Chondrocyte (in vitro differentiated cells): ENCODE data around the gene FYN. TPM values are rescaled to one million over a fixed set of nuclear protein-coding genes. Genes with fewer than 3 reads are reported as not detected.

Source experiments
- DNase-seq: peaks from one replicate; pipeline ENCODE4 v3.0.0; 2021; ENCODE audit warnings: mixed read lengths, low spot score
- H3K27ac Mint-ChIP-seq: one replicate; pipeline ENCODE4 v1.8.0; 2021; ENCODE audit warnings: mild to moderate bottlenecking, moderate library complexity, mixed read lengths; ENCODE audit not compliant: unreplicated experiment
- H3K27me3 Mint-ChIP-seq: 2 replicates; pipeline ENCODE4 v1.8.0; 2021; ENCODE audit warnings: low read depth, mixed read lengths
- H3K36me3 Mint-ChIP-seq: 2 replicates; pipeline ENCODE4 v1.8.0; 2021; ENCODE audit warnings: low read depth, mixed read lengths
- H3K4me1 Mint-ChIP-seq: 2 replicates; pipeline ENCODE4 v1.8.0; 2021; ENCODE audit warnings: low read depth, mild to moderate bottlenecking, mixed read lengths
- H3K4me3 Mint-ChIP-seq: one replicate; pipeline ENCODE4 v1.8.0; 2021; ENCODE audit warnings: mild to moderate bottlenecking, moderate library complexity, mixed read lengths; ENCODE audit not compliant: unreplicated experiment
- H3K9me3 Mint-ChIP-seq: 2 replicates; pipeline ENCODE4 v1.8.0; 2021; ENCODE audit warnings: low read depth, mixed read lengths
- CTCF ChIP-seq: fragments of 200-600 bp; sonication (generic); IDR thresholded peaks from 2 replicates; pipeline ENCODE4 v1.5.0; 2021; ENCODE audit warnings: antibody characterized with exemption, mild to moderate bottlenecking, moderate library complexity
- total RNA-seq: library from RNA; stranded (reverse); gene quantifications from 3 replicates; pipeline ENCODE4 v1.2.1, GENCODE V29; 2021

Gene FYN
- total RNA-seq, 1 donor from 2014 or later = 109 TPM

- DNase-seq = no peak
- Mint-ChIP-seq H3K4me1 (peaks cover 32% of the 10 kb centered on the region), H3K4me3 (no peak overlapping the region), H3K27ac (peak overlapping the region; percentile 18), H3K27me3 (no peaks in the 10 kb centered on the region), H3K9me3 (no peaks in the 10 kb centered on the region), H3K36me3 (no peaks in the 10 kb centered on the region)
- TF ChIP-seq CTCF = no peak
These were observed 54.6 kb downstream of the FYN start for GRCh38 chr6:111818539-111819226.

- no peak overlapping the region for H3K4me3 Mint-ChIP-seq
- no peak for DNase-seq
- H3K27ac Mint-ChIP-seq = no peak overlapping the region
- no peak for TF ChIP-seq CTCF
- no peaks in the 10 kb centered on the region for H3K27me3 Mint-ChIP-seq
- H3K36me3 Mint-ChIP-seq = peaks cover 2% of the 10 kb centered on the region
- no peaks in the 10 kb centered on the region for H3K9me3 Mint-ChIP-seq
- peaks cover 32% of the 10 kb centered on the region for H3K4me1 Mint-ChIP-seq
These were observed 55.7 kb downstream of the FYN start for GRCh38 chr6:111817451-111818120.

- no peak for TF ChIP-seq CTCF
- no peak overlapping the region for H3K4me3 Mint-ChIP-seq
These were observed 59.5 kb downstream of the FYN start for GRCh38 chr6:111813677-111814310.

GRCh38 chr6:111813237-111813636, 60.0 kb downstream of the FYN start:
- Mint-ChIP-seq H3K27ac (no peak overlapping the region), H3K27me3 (no peaks in the 10 kb centered on the region), H3K4me1 (peaks cover 30% of the 10 kb centered on the region), H3K36me3 (peaks cover 6% of the 10 kb centered on the region), H3K4me3 (no peak overlapping the region), H3K9me3 (no peaks in the 10 kb centered on the region)
- TF ChIP-seq CTCF = no peak
- DNase-seq = no peak

More at GRCh38 chr6:111813677-111814310, 59.5 kb downstream of the FYN start:
- DNase-seq = no peak
- Mint-ChIP-seq H3K27ac (no peak overlapping the region), H3K9me3 (no peaks in the 10 kb centered on the region), H3K4me1 (peaks cover 36% of the 10 kb centered on the region), H3K36me3 (peaks cover 6% of the 10 kb centered on the region), H3K27me3 (no peaks in the 10 kb centered on the region)
